Measurements from ENCODE around the gene PIAS4. TPM values are rescaled to one million over a fixed set of nuclear protein-coding genes. Genes with fewer than 3 reads are reported as not detected.

The PIAS4 gene
- total and polyA plus RNA-seq, 9 of the 15 experiments (the other 6 are each of a cell fraction or from before 2014, with no cell fraction given), result 0.27 to 34.9 (median 14.4) TPM

GRCh38 chr19:3986260-3987041, 21.1 kb upstream of the PIAS4 start (continued):
- TF ChIP-seq PKNOX1 (IDR thresholded peaks at IDR 0.05) (no peak), NR1H2 (CRISPR knock-in tag; IDR thresholded peaks at IDR 0.05) (no peak), HNRNPL (IDR thresholded peaks at IDR 0.05; ENCODE audit: low read depth, low read length) (no peak), HMBOX1 (IDR thresholded peaks at IDR 0.05) (0 out of 2 replicates have a peak, but pooled peaks have one; percentile 52), FOXJ2 (tag; IDR thresholded peaks at IDR 0.05) (0 out of 2 replicates have a peak, but pooled peaks have one; percentile 41), ZBTB9 (CRISPR knock-in tag; IDR thresholded peaks at IDR 0.05) (no peak), MBD1 (CRISPR knock-in tag; IDR thresholded peaks at IDR 0.05) (0 out of 2 replicates have a peak, but pooled peaks have one; percentile 9), NFIC (IDR thresholded peaks at IDR 0.05) (peak; percentile 20; the same call in 1 of the 2 replicates), ZNF347 (CRISPR knock-in tag; IDR thresholded peaks at IDR 0.05; ENCODE audit: low read depth) (no peak), U2AF2 (optimal IDR thresholded peaks at IDR 0.05; ENCODE audit: low read depth, low read length) (no peak), ZFP30 (CRISPR knock-in tag; IDR thresholded peaks at IDR 0.05; ENCODE audit: borderline replicate concordance) (no peak), ZKSCAN1 (IDR thresholded peaks at IDR 0.05; ENCODE audit: low read depth, low read length) (peak; percentile 98), E2F5 (CRISPR knock-in tag; IDR thresholded peaks at IDR 0.05) (no peak), PRDM10 (IDR thresholded peaks at IDR 0.05; ENCODE audit: partially characterized antibody) (peak; percentile 7)
